Upper lobe of right lung (tissue), 1 donor: ENCODE results near the gene ELAVL1. TPM values are rescaled to one million over a fixed set of nuclear protein-coding genes. Genes with fewer than 3 reads are reported as not detected.
"Not testable (repeated sequence)": the region's sequence is repeated elsewhere in the genome, so short reads cannot be mapped to it uniquely, and the experiment has no call there.

ENCODE experiments used
- ATAC-seq: fragments of 200-7000 bp; cut with Tn5 transposase; one replicate; pipeline ENCODE4 v1.9.1; 2020; ENCODE audit warnings: mild to moderate bottlenecking, moderate library complexity
- DNase-seq: peaks from one replicate; pipeline ENCODE4 v3.0.0-alpha.2; 2020
- H3K27ac ChIP-seq: fragments of 200-600 bp; one replicate; pipeline ENCODE4 v1.8.0; 2022
- H3K27me3 ChIP-seq: fragments of 200-600 bp; one replicate; pipeline ENCODE4 v1.8.0; 2022; ENCODE audit warnings: mild to moderate bottlenecking
- H3K36me3 ChIP-seq: fragments of 200-600 bp; one replicate; pipeline ENCODE4 v1.8.0; 2022
- H3K4me1 ChIP-seq: fragments of 200-600 bp; one replicate; pipeline ENCODE4 v1.8.0; 2022
- H3K4me3 ChIP-seq: fragments of 200-600 bp; one replicate; pipeline ENCODE4 v1.8.0; 2022; ENCODE audit warnings: mild to moderate bottlenecking
- H3K9me3 ChIP-seq: fragments of 200-600 bp; one replicate; pipeline ENCODE4 v1.8.0; 2022
- CTCF ChIP-seq: fragments of 200-600 bp; IDR thresholded peaks from one replicate; pipeline ENCODE4 v1.8.0; 2022; ENCODE audit warnings: antibody characterized with exemption
- intact Hi-C: fragments of 100-400 bp; cut with DNase I; formaldehyde crosslinking; loops from one replicate; pipeline ENCODE4 v1.11.0; 2022
- total RNA-seq: library from RNA; stranded (reverse); fragmentation: NEBNext Ultra II Directional; extraction: Animal tissue kit (Norgen Biotek cat#: 25700); gene quantifications from one replicate; pipeline ENCODE4 v1.2.1, GENCODE V29; 2021
- donor health status: DM: no; HTN: yes; CAD: no; lungs with severe emphysema.

The ELAVL1 gene
- total RNA-seq, 1 donor from 2014 or later: 65.9 TPM

- no peak for ATAC-seq
- H3K27me3 ChIP-seq: no peaks in the 10 kb centered on the region
- H3K4me3 ChIP-seq: no peak overlapping the region
- no peak for DNase-seq
- H3K27ac ChIP-seq: no peak overlapping the region
- H3K4me1 ChIP-seq: no peaks in the 10 kb centered on the region
- H3K9me3 ChIP-seq: no peaks in the 10 kb centered on the region
- no peaks in the 10 kb centered on the region for H3K36me3 ChIP-seq
- TF ChIP-seq CTCF: no peak
- intact Hi-C loops: no loop called here
Measured at GRCh38 chr19:8036434-8037099, 31.1 kb upstream of the ELAVL1 start.

- no peak for DNase-seq
- intact Hi-C loops: no loop called here
- Histone ChIP-seq H3K4me3 (no peak overlapping the region), H3K36me3 (no peaks in the 10 kb centered on the region), H3K27ac (no peak overlapping the region), H3K27me3 (no peaks in the 10 kb centered on the region), H3K9me3 (no peaks in the 10 kb centered on the region), H3K4me1 (no peaks in the 10 kb centered on the region)
- no peak for ATAC-seq
- no peak for TF ChIP-seq CTCF
Measured at GRCh38 chr19:8034178-8034525, 28.7 kb upstream of the ELAVL1 start.

GRCh38 chr19:8033287-8034177 is 28.1 kb upstream of the ELAVL1 start:
- intact Hi-C loops, H3K4me3 ChIP-seq, H3K27me3 ChIP-seq, DNase-seq, H3K9me3 ChIP-seq, H3K4me1 ChIP-seq, ATAC-seq, H3K27ac ChIP-seq, H3K36me3 ChIP-seq: not testable (repeated sequence)

GRCh38 chr19:8030960-8031359 is 25.5 kb upstream of the ELAVL1 start:
- ATAC-seq (no peak), DNase-seq (no peak)
- no peaks in the 10 kb centered on the region for H3K9me3 ChIP-seq
- H3K4me1 ChIP-seq: no peaks in the 10 kb centered on the region
- TF ChIP-seq CTCF: no peak
- no peaks in the 10 kb centered on the region for H3K27me3 ChIP-seq
- H3K27ac ChIP-seq: no peak overlapping the region
- no peaks in the 10 kb centered on the region for H3K36me3 ChIP-seq
- intact Hi-C loops: no loop called here
- no peak overlapping the region for H3K4me3 ChIP-seq

- Histone ChIP-seq H3K9me3 (no peaks in the 10 kb centered on the region), H3K27ac (no peak overlapping the region), H3K27me3 (no peaks in the 10 kb centered on the region), H3K36me3 (no peaks in the 10 kb centered on the region), H3K4me1 (no peaks in the 10 kb centered on the region), H3K4me3 (no peak overlapping the region)
- intact Hi-C loops: no loop called here
- TF ChIP-seq CTCF: no peak
- DNase-seq (no peak), ATAC-seq (no peak)
Measured at GRCh38 chr19:8028951-8029491, 23.6 kb upstream of the ELAVL1 start.

- no peak overlapping the region for H3K4me3 ChIP-seq
- no peak for TF ChIP-seq CTCF
- no peaks in the 10 kb centered on the region for H3K27me3 ChIP-seq
- H3K4me1 ChIP-seq: no peaks in the 10 kb centered on the region
- ATAC-seq (no peak), DNase-seq (no peak)
- H3K36me3 ChIP-seq: no peaks in the 10 kb centered on the region
- H3K27ac ChIP-seq: no peak overlapping the region
- H3K9me3 ChIP-seq: no peaks in the 10 kb centered on the region
- intact Hi-C loops: no loop called here
Measured at GRCh38 chr19:8025316-8025715, 19.9 kb upstream of the ELAVL1 start.

- H3K4me1 ChIP-seq, H3K36me3 ChIP-seq, H3K4me3 ChIP-seq, H3K27ac ChIP-seq, intact Hi-C loops, ATAC-seq, H3K27me3 ChIP-seq, DNase-seq, H3K9me3 ChIP-seq: not testable (repeated sequence)
Measured at GRCh38 chr19:8024256-8024655, 18.8 kb upstream of the ELAVL1 start.
